Activated B cell treated with CpG ODN at 0.5 μM for 24 hours (primary cell): ENCODE measurements around the gene EZH2. TPM values are rescaled to one million over a fixed set of nuclear protein-coding genes. Genes with fewer than 3 reads are reported as not detected.
A peak's percentile ranks its signal among the peaks of the same experiment; 100 is the strongest.

Source experiments
- ATAC-seq: fragments of 200-7000 bp; cut with Tn5 transposase; one replicate; pipeline ENCODE4 v1.10.0; 2021; ENCODE audit warnings: low read depth, mild to moderate bottlenecking, moderate library complexity
- CTCF ChIA-PET: fragments of 350-600 bp; sonication (Branson Sonifier 250); formaldehyde crosslinking; loops from one replicate; lab custom pipeline; 2021; ENCODE audit warnings: antibody characterized with exemption; lab: Charles Lee
- POLR2A ChIA-PET: fragments of 350-600 bp; sonication (Branson Sonifier 250); formaldehyde crosslinking; loops from one replicate; lab custom pipeline; 2021; ENCODE audit warnings: antibody characterized with exemption; lab: Charles Lee
- DNase-seq: peaks from one replicate; pipeline ENCODE4 v3.0.0; 2022
- H3K27ac Mint-ChIP-seq: one replicate; pipeline ENCODE4 v1.8.0; 2020; ENCODE audit warnings: mixed read lengths
- H3K27me3 Mint-ChIP-seq: one replicate; pipeline ENCODE4 v1.8.0; 2021; ENCODE audit warnings: mixed read lengths
- H3K36me3 Mint-ChIP-seq: one replicate; pipeline ENCODE4 v1.8.0; 2021; ENCODE audit warnings: low read depth, mixed read lengths
- H3K4me1 Mint-ChIP-seq: one replicate; pipeline ENCODE4 v1.8.0; 2021; ENCODE audit warnings: mixed read lengths
- H3K4me3 Mint-ChIP-seq: one replicate; pipeline ENCODE4 v1.8.0; 2020; ENCODE audit warnings: mild to moderate bottlenecking, mixed read lengths
- H3K9me3 Mint-ChIP-seq: one replicate; pipeline ENCODE4 v1.8.0; 2020; ENCODE audit warnings: mixed read lengths
- CTCF ChIP-seq: fragments of 200-600 bp; IDR thresholded peaks from one replicate; pipeline ENCODE4 v1.8.0; 2022; ENCODE audit warnings: antibody characterized with exemption, mild to moderate bottlenecking
- intact Hi-C: fragments of 100-400 bp; cut with micrococcal nuclease; formaldehyde crosslinking; loops from one replicate; pipeline ENCODE4 v1.15.1; 2024
- total RNA-seq: library from RNA; stranded (reverse); gene quantifications from 2 replicates; pipeline ENCODE4 v1.2.3, GENCODE V29; 2022

EZH2 gene
- total RNA-seq, 1 donor from 2014 or later: 19.6 TPM

- Mint-ChIP-seq H3K4me1 (no peaks in the 10 kb centered on the region), H3K9me3 (no peaks in the 10 kb centered on the region), H3K4me3 (no peak overlapping the region), H3K27ac (no peak overlapping the region), H3K36me3 (peaks cover 84% of the 10 kb centered on the region), H3K27me3 (no peaks in the 10 kb centered on the region)
- CTCF ChIA-PET: no interaction called here
- intact Hi-C loops: no loop called here
- ATAC-seq (no peak), DNase-seq (no peak)
- TF ChIP-seq CTCF: no peak
- POLR2A ChIA-PET: no interaction called here
These were observed 101.2 kb downstream of the EZH2 start for GRCh38 chr7:148782757-148783456.

GRCh38 chr7:148774471-148774870, 109.6 kb downstream of the EZH2 start:
- H3K27me3 Mint-ChIP-seq: no peaks in the 10 kb centered on the region
- peaks cover 71% of the 10 kb centered on the region for H3K36me3 Mint-ChIP-seq
- CTCF ChIA-PET: interaction anchor here (1.1 kb wide), 1 partner anchor 291 kb away, joined by 3 read pairs; no protein-coding TSS in a partner anchor
- no peak for TF ChIP-seq CTCF
- POLR2A ChIA-PET: no interaction called here
- no peak overlapping the region for H3K27ac Mint-ChIP-seq
- DNase-seq: no peak
- H3K9me3 Mint-ChIP-seq: no peaks in the 10 kb centered on the region
- H3K4me1 Mint-ChIP-seq: peaks cover 13% of the 10 kb centered on the region
- intact Hi-C loops: loop anchor here (5.0 kb wide), 2 partner anchors 188 to 272 kb away; no protein-coding TSS in a partner anchor
- no peak overlapping the region for H3K4me3 Mint-ChIP-seq
- no peak for ATAC-seq

- Mint-ChIP-seq H3K27ac (peak overlapping the region; percentile 64), H3K4me1 (peaks cover 13% of the 10 kb centered on the region), H3K27me3 (no peaks in the 10 kb centered on the region), H3K36me3 (peaks cover 66% of the 10 kb centered on the region), H3K4me3 (no peak overlapping the region), H3K9me3 (no peaks in the 10 kb centered on the region)
- intact Hi-C loops: loop anchor here (5.0 kb wide), 2 partner anchors 189 to 271 kb away; no protein-coding TSS in a partner anchor
- no peak for TF ChIP-seq CTCF
- CTCF ChIA-PET: interaction anchor here (1.0 kb wide), 1 partner anchor 510 kb away, joined by 3 read pairs; no protein-coding TSS in a partner anchor
- no peak for DNase-seq
- POLR2A ChIA-PET: no interaction called here
- ATAC-seq: peak; percentile 71
These were observed 110.8 kb downstream of the EZH2 start for GRCh38 chr7:148773334-148773733.

GRCh38 chr7:148772297-148773089, 111.6 kb downstream of the EZH2 start:
- peak; percentile 25 for ATAC-seq
- peaks cover 13% of the 10 kb centered on the region for H3K4me1 Mint-ChIP-seq
- POLR2A ChIA-PET: no interaction called here
- no peak for DNase-seq
- H3K4me3 Mint-ChIP-seq: no peak overlapping the region
- CTCF ChIA-PET: no interaction called here
- H3K27ac Mint-ChIP-seq: no peak overlapping the region
- H3K9me3 Mint-ChIP-seq: no peaks in the 10 kb centered on the region
- no peak for TF ChIP-seq CTCF
- no peaks in the 10 kb centered on the region for H3K27me3 Mint-ChIP-seq
- H3K36me3 Mint-ChIP-seq: peaks cover 68% of the 10 kb centered on the region
- intact Hi-C loops: loop anchor here (5.0 kb wide), 2 partner anchors 190 to 270 kb away; no protein-coding TSS in a partner anchor

GRCh38 chr7:148770004-148770403, 114.1 kb downstream of the EZH2 start:
- DNase-seq (no peak), ATAC-seq (no peak)
- Mint-ChIP-seq H3K36me3 (peaks cover 73% of the 10 kb centered on the region), H3K27ac (no peak overlapping the region), H3K4me1 (peaks cover 13% of the 10 kb centered on the region), H3K4me3 (no peak overlapping the region), H3K9me3 (no peaks in the 10 kb centered on the region), H3K27me3 (no peaks in the 10 kb centered on the region)
- ChIA-PET CTCF (interaction anchor here (1.6 kb wide), 1 partner anchor 507 kb away, joined by 3 read pairs; no protein-coding TSS in a partner anchor), POLR2A (interaction anchor here (0.7 kb wide), 1 partner anchor 119 kb away, joined by 3 read pairs; no protein-coding TSS in a partner anchor)
- TF ChIP-seq CTCF: no peak
- intact Hi-C loops: loop anchor here (5.0 kb wide), 2 partner anchors 192 to 268 kb away; no protein-coding TSS in a partner anchor
